ENCODE measurements around the gene CERS6. TPM values are rescaled to one million over a fixed set of nuclear protein-coding genes. Genes with fewer than 3 reads are reported as not detected.
"Not testable (repeated sequence)": the region's sequence is repeated elsewhere in the genome, so short reads cannot be mapped to it uniquely, and the experiment has no call there.

Gene CERS6
- total RNA-seq, 1 donor from 2014 or later: 23.1 TPM

GRCh38 chr2:168496906-168497305 is 40.8 kb downstream of the CERS6 start:
- DNase-seq (ENCODE audit: low spot score): no peak

GRCh38 chr2:168499500-168499899 is 43.4 kb downstream of the CERS6 start:
- no peak for DNase-seq (ENCODE audit: low spot score)

- DNase-seq (ENCODE audit: low spot score): no peak
Measured at GRCh38 chr2:168500516-168500915, 44.4 kb downstream of the CERS6 start.

- no peak for DNase-seq (ENCODE audit: low spot score)
Measured at GRCh38 chr2:168501466-168502065, 45.5 kb downstream of the CERS6 start.

GRCh38 chr2:168502852-168503251 is 46.8 kb downstream of the CERS6 start:
- DNase-seq (ENCODE audit: low spot score): not testable (repeated sequence)

GRCh38 chr2:168503901-168504300 is 47.8 kb downstream of the CERS6 start:
- DNase-seq (ENCODE audit: low spot score): no peak

- no peak for DNase-seq (ENCODE audit: low spot score)
Measured at GRCh38 chr2:168504323-168504722, 48.3 kb downstream of the CERS6 start.

- DNase-seq (ENCODE audit: low spot score): no peak
Measured at GRCh38 chr2:168510125-168510756, 54.2 kb downstream of the CERS6 start.

- no peak for DNase-seq (ENCODE audit: low spot score)
Measured at GRCh38 chr2:168514692-168515091, 58.6 kb downstream of the CERS6 start.

- no peak for DNase-seq (ENCODE audit: low spot score)
Measured at GRCh38 chr2:168515502-168515901, 59.4 kb downstream of the CERS6 start.

GRCh38 chr2:168517816-168518215 is 61.7 kb downstream of the CERS6 start:
- no peak for DNase-seq (ENCODE audit: low spot score)

GRCh38 chr2:168518555-168519066 is 62.5 kb downstream of the CERS6 start:
- DNase-seq (ENCODE audit: low spot score): no peak

GRCh38 chr2:168519534-168520308 is 63.6 kb downstream of the CERS6 start:
- DNase-seq (ENCODE audit: low spot score): no peak

- no peak for DNase-seq (ENCODE audit: low spot score)
Measured at GRCh38 chr2:168521053-168521741, 65.1 kb downstream of the CERS6 start.

- no peak for DNase-seq (ENCODE audit: low spot score)
Measured at GRCh38 chr2:168522446-168522845, 66.4 kb downstream of the CERS6 start.

GRCh38 chr2:168524005-168524404 is 67.9 kb downstream of the CERS6 start:
- DNase-seq (ENCODE audit: low spot score): no peak

- no peak for DNase-seq (ENCODE audit: low spot score)
Measured at GRCh38 chr2:168525020-168525419, 68.9 kb downstream of the CERS6 start.

- DNase-seq (ENCODE audit: low spot score): no peak
Measured at GRCh38 chr2:168525716-168526446, 69.8 kb downstream of the CERS6 start.

GRCh38 chr2:168526641-168527040 is 70.6 kb downstream of the CERS6 start:
- no peak for DNase-seq (ENCODE audit: low spot score)

GRCh38 chr2:168528016-168528415 is 71.9 kb downstream of the CERS6 start:
- no peak for DNase-seq (ENCODE audit: low spot score)

- DNase-seq (ENCODE audit: low spot score): no peak
Measured at GRCh38 chr2:168528469-168528868, 72.4 kb downstream of the CERS6 start.

Measured in mesenteric fat pad (tissue), 1 donor.